Vagina (tissue), 2 donors: ENCODE measurements around the gene TTLL13. TPM values are rescaled to one million over a fixed set of nuclear protein-coding genes. Genes with fewer than 3 reads are reported as not detected.
A peak's percentile ranks its signal among the peaks of the same experiment; 100 is the strongest.

ENCODE experiments used
- DNase-seq, 2 donors: peaks; one replicate each; pipeline ENCODE4 v3.0.0-alpha.2; 2017; ENCODE audit errors: extremely low spot score in 2 of 2
- H3K27ac ChIP-seq: fragments of 200-600 bp; sonication (generic); one replicate; pipeline ENCODE4 v1.5.1; 2019
- H3K27me3 ChIP-seq: fragments of 200-600 bp; sonication (generic); one replicate; pipeline ENCODE4 v1.5.1; 2019
- H3K36me3 ChIP-seq, 2 donors: fragments of 200-600 bp; sonication (generic); one replicate each; pipeline ENCODE4 v1.5.1; 2017 to 2019
- H3K4me1 ChIP-seq: fragments of 200-600 bp; sonication (generic); one replicate; pipeline ENCODE4 v1.5.1; 2019
- H3K4me3 ChIP-seq, 2 donors: fragments of 200-600 bp; sonication (generic); 1 replicate in 1 of 2; 2 replicates in 1 of 2; pipeline ENCODE4 v1.5.1; 2016 to 2019
- H3K9me3 ChIP-seq: fragments of 200-600 bp; sonication (generic); one replicate; pipeline ENCODE4 v1.5.1; 2019
- POLR2A ChIP-seq, 2 donors: fragments of 450-650 bp; IDR thresholded peaks; one replicate each; pipeline ENCODE4 v1.6.1; 2017; ENCODE audit warnings: antibody characterized with exemption in 2 of 2, mild to moderate bottlenecking in 2 of 2, moderate library complexity in 2 of 2
- POLR2AphosphoS5 ChIP-seq, 2 donors: sonication (generic); formaldehyde crosslinking; IDR thresholded peaks; one replicate each; pipeline ENCODE4 v1.9.0; 2017; ENCODE audit warnings: antibody characterized with exemption in 2 of 2, mild to moderate bottlenecking in 2 of 2, low read depth in 1 of 2; ENCODE audit not compliant: insufficient read depth in 1 of 2
- intact Hi-C: fragments of 100-400 bp; cut with DNase I; formaldehyde crosslinking; loops from one replicate; pipeline ENCODE4 v1.15.1; 2023
- total RNA-seq: library from RNA; depleted of rRNA; stranded (reverse); fragments of >200 nt; gene quantifications from one replicate; pipeline ENCODE4 v1.2.3, GENCODE V29; 2016
- TF ChIP-seq, protein P1 (sequence below), 3 experiments: fragments of 450-650 bp in 2 of 3; fragments of 200-600 bp in 1 of 3; sonication (generic) in 1 of 3; IDR thresholded peaks; one replicate each; pipeline ENCODE4 v1.5.1; 2017 to 2019; ENCODE audit warnings: antibody characterized with exemption in 3 of 3, mild to moderate bottlenecking in 2 of 3, moderate library complexity in 2 of 3

TTLL13 gene
- total RNA-seq, 1 donor from 2014 or later = not detected

DNA sequence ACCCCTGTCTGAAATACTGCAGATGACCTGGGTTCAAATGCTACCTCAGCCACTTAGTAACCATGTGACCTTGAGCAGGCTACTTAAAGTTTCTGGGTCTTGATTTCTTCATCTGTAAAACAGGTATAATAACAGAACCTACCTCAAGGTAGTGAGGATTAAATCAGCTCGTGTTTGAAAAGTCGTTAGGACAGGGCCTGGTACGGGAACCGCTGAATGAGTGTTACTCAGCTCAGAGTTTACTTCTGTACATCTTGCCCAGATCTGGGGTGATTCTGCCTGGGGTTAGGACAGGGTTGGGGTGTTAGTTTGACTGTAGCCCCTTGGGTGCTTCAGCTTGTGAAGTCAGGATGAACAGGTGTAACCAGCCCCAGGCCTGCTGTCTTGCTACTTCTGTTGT, 46.4 kb upstream of the TTLL13 start:
- Histone ChIP-seq H3K4me3 (peak overlapping the region; percentile 89 to 90), H3K27me3 (no peaks in the 10 kb centered on the region), H3K27ac (peak overlapping the region; percentile 86), H3K9me3 (no peaks in the 10 kb centered on the region), H3K36me3 (no peaks in the 10 kb centered on the region), H3K4me1 (peaks cover 65% of the 10 kb centered on the region)
- intact Hi-C loops = no loop called here
- TF ChIP-seq, protein P1, sequence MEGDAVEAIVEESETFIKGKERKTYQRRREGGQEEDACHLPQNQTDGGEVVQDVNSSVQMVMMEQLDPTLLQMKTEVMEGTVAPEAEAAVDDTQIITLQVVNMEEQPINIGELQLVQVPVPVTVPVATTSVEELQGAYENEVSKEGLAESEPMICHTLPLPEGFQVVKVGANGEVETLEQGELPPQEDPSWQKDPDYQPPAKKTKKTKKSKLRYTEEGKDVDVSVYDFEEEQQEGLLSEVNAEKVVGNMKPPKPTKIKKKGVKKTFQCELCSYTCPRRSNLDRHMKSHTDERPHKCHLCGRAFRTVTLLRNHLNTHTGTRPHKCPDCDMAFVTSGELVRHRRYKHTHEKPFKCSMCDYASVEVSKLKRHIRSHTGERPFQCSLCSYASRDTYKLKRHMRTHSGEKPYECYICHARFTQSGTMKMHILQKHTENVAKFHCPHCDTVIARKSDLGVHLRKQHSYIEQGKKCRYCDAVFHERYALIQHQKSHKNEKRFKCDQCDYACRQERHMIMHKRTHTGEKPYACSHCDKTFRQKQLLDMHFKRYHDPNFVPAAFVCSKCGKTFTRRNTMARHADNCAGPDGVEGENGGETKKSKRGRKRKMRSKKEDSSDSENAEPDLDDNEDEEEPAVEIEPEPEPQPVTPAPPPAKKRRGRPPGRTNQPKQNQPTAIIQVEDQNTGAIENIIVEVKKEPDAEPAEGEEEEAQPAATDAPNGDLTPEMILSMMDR (IDR thresholded peaks at IDR 0.05) = no peak
- no peak for TF ChIP-seq POLR2A (IDR thresholded peaks at IDR 0.05)
- no peak for TF ChIP-seq POLR2AphosphoS5 (IDR thresholded peaks at IDR 0.05; ENCODE audit: insufficient read depth in 1 of 2, low read depth in 1 of 2)
- no peak for DNase-seq

DNA sequence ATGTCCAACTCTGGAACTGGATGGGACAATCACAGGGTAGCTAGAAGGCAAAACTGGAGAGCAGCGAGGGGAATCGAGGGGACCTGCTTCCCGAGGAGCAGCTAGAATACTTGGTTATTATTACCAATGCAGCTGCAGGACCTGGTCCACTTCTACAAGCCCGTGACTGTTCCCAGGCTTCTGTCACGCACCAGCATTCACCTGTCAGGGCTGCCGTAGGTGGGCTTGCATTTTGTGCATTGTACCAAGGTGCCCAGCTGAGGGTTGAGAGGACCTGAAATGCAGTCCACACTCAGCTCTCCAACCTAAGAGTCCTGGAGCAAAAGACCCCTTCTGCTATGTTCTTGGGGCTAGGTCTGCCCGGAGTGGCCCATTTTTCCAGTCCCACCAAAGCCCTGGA, 45.9 kb upstream of the TTLL13 start:
- H3K4me3 ChIP-seq = peak overlapping the region; percentile 4 to 89
- TF ChIP-seq POLR2A (IDR thresholded peaks at IDR 0.05) = no peak
- no peak for TF ChIP-seq POLR2AphosphoS5 (IDR thresholded peaks at IDR 0.05; ENCODE audit: insufficient read depth in 1 of 2, low read depth in 1 of 2)
- TF ChIP-seq, protein P1 (IDR thresholded peaks at IDR 0.05) = no peak
- H3K36me3 ChIP-seq = no peaks in the 10 kb centered on the region
- intact Hi-C loops = no loop called here
- no peak for DNase-seq
- no peaks in the 10 kb centered on the region for H3K27me3 ChIP-seq
- peaks cover 65% of the 10 kb centered on the region for H3K4me1 ChIP-seq
- H3K27ac ChIP-seq = peak overlapping the region; percentile 86
- H3K9me3 ChIP-seq = no peaks in the 10 kb centered on the region

DNA sequence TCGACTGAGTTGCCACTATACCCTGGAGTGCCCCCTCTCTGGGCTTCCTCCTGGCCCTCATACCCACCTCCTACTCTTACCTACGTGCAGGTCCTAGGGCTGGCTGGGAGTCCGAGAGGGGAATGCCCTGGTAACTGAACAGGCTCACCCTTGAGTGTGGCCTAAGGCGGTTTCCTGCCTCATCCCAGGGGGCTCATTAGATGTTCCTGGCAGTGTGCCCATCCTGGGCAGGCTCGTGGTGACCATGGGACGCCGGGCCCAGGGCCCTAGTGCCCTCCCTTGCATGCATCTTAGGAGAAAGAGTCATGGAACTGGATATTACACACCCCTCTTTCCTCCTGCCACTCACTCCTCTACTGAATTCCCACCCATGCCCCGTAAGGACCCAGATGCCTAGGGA, 45.4 kb upstream of the TTLL13 start:
- H3K27ac ChIP-seq = peak overlapping the region; percentile 86
- intact Hi-C loops = no loop called here
- H3K4me1 ChIP-seq = peaks cover 65% of the 10 kb centered on the region
- peak in 1 of 2 donors; percentile 51 for TF ChIP-seq POLR2AphosphoS5 (IDR thresholded peaks at IDR 0.05; ENCODE audit: insufficient read depth in 1 of 2, low read depth in 1 of 2)
- TF ChIP-seq, protein P1 (IDR thresholded peaks at IDR 0.05) = no peak
- H3K36me3 ChIP-seq = no peaks in the 10 kb centered on the region
- no peaks in the 10 kb centered on the region for H3K27me3 ChIP-seq
- no peaks in the 10 kb centered on the region for H3K9me3 ChIP-seq
- no peak for DNase-seq
- H3K4me3 ChIP-seq = peak overlapping the region; percentile 4 to 89

GRCh38 chr15:90205050-90205848, 44.1 kb upstream of the TTLL13 start:
- Histone ChIP-seq H3K27ac (no peak overlapping the region), H3K27me3 (no peaks in the 10 kb centered on the region), H3K4me3 (no peak overlapping the region), H3K4me1 (peaks cover 72% of the 10 kb centered on the region), H3K36me3 (no peaks in the 10 kb centered on the region), H3K9me3 (no peaks in the 10 kb centered on the region)
- intact Hi-C loops = no loop called here
- no peak for TF ChIP-seq POLR2AphosphoS5 (IDR thresholded peaks at IDR 0.05; ENCODE audit: insufficient read depth in 1 of 2, low read depth in 1 of 2)
- no peak for TF ChIP-seq POLR2A (IDR thresholded peaks at IDR 0.05)
- TF ChIP-seq, protein P1 (IDR thresholded peaks at IDR 0.05) = no peak
- DNase-seq = no peak

DNA sequence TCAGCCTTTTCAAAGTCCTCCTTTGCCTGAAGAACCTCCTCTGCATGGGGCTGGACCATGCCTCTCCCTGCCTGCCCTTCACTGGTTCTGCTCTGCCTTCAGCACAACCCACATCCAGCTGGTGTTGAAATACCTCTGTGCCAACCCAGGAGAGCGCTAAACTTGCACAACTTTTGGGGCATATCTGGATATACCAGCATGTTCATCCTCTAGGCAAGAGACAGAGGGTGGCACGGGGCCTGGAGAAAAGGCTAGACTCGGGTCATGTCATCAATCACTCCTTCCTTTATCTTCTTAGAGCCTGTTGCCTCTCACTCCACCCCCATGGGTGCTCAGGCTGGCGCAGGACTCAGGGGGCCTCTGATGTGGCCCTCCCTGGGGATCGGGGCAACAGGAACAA, 43.5 kb upstream of the TTLL13 start:
- DNase-seq = no peak
- no peak overlapping the region for H3K4me3 ChIP-seq
- no peak overlapping the region for H3K27ac ChIP-seq
- TF ChIP-seq POLR2AphosphoS5 (IDR thresholded peaks at IDR 0.05; ENCODE audit: insufficient read depth in 1 of 2, low read depth in 1 of 2) (no peak), POLR2A (IDR thresholded peaks at IDR 0.05) (no peak)
- TF ChIP-seq, protein P1 (IDR thresholded peaks at IDR 0.05) = no peak
- H3K36me3 ChIP-seq = no peaks in the 10 kb centered on the region
- H3K4me1 ChIP-seq = peaks cover 72% of the 10 kb centered on the region
- no peaks in the 10 kb centered on the region for H3K27me3 ChIP-seq
- intact Hi-C loops = no loop called here
- H3K9me3 ChIP-seq = no peaks in the 10 kb centered on the region
